Small intestine (tissue), 7 donors: ENCODE data around the gene SYT3. TPM values are rescaled to one million over a fixed set of nuclear protein-coding genes. Genes with fewer than 3 reads are reported as not detected.

Experiments
- DNase-seq, 2 donors: peaks; one replicate each; pipeline versions ENCODE4 v3.0.0 to v3.0.0-alpha.2; 2013
- FAIRE-seq: peaks from 2 replicates; lab custom pipeline; 2012; peaks lifted over from hg19 to GRCh38; lab: Jason Lieb, UNC
- H3K27ac ChIP-seq, 3 donors: one replicate each; pipeline ENCODE4 v1.5.1; 2013; ENCODE audit warnings: low read length in 2 of 3, mild to moderate bottlenecking in 2 of 3, control low read depth in 1 of 3, inconsistent platforms in 1 of 3, low read depth in 1 of 3, moderate library complexity in 1 of 3
- H3K27me3 ChIP-seq, 3 donors: one replicate each; pipeline ENCODE4 v1.6.1; 2013; ENCODE audit warnings: low read length in 3 of 3, inconsistent platforms in 1 of 3; ENCODE audit not compliant: control insufficient read depth in 3 of 3, insufficient read depth in 3 of 3
- H3K36me3 ChIP-seq, 3 donors: one replicate each; pipeline ENCODE4 v1.6.1; 2013; ENCODE audit warnings: low read length in 3 of 3, inconsistent platforms in 1 of 3, low read depth in 1 of 3, mild to moderate bottlenecking in 1 of 3, moderate library complexity in 1 of 3; ENCODE audit not compliant: control insufficient read depth in 3 of 3, insufficient read depth in 2 of 3
- H3K4me1 ChIP-seq, 3 donors: one replicate each; pipeline ENCODE4 v1.6.1; 2013; ENCODE audit warnings: low read length in 2 of 3, inconsistent platforms in 1 of 3, low read depth in 1 of 3, mild to moderate bottlenecking in 1 of 3, moderate library complexity in 1 of 3; ENCODE audit not compliant: control insufficient read depth in 3 of 3, insufficient read depth in 2 of 3
- H3K4me3 ChIP-seq, 3 donors: one replicate each; pipeline ENCODE4 v1.5.1; 2013; ENCODE audit warnings: low read length in 3 of 3, control low read depth in 1 of 3, inconsistent platforms in 1 of 3, low read depth in 1 of 3, mild to moderate bottlenecking in 1 of 3, moderate library complexity in 1 of 3
- H3K9me3 ChIP-seq, 2 donors: one replicate each; pipeline ENCODE4 v1.6.1; 2013; ENCODE audit warnings: low read depth in 1 of 2, low read length in 1 of 2; ENCODE audit not compliant: control insufficient read depth in 2 of 2, insufficient read depth in 1 of 2
- WGBS, 3 donors: extraction: QIAGEN DNeasy Blood & Tissue Kit; methylation state at CpG; one replicate each; pipeline ENCODE4 v1.1.7; 2013; 5-methylcytosine and 5-hydroxymethylcytosine counted together
- polyA plus RNA-seq, 4 donors: library from polyadenylated mRNA; stranded (reverse) in 3 of 4; unstranded in 1 of 4; fragments of 200-250 nt in 3 of 4; fragments of 120-200 nt in 1 of 4; gene quantifications; one replicate each; pipeline versions ENCODE4 v1.2.1 to v1.2.3, GENCODE V29; 2013
- donor health status: healthy with polysubstance abuse.
- donor health status: control.
- donor health status: control.
- donor health status: Bipolar disorder and iron deficiency.
- donor health status: healthy.

SYT3 gene
- polyA plus RNA-seq, 4 donors, result 0.15 to 0.57 TPM; not detected in 2

DNA sequence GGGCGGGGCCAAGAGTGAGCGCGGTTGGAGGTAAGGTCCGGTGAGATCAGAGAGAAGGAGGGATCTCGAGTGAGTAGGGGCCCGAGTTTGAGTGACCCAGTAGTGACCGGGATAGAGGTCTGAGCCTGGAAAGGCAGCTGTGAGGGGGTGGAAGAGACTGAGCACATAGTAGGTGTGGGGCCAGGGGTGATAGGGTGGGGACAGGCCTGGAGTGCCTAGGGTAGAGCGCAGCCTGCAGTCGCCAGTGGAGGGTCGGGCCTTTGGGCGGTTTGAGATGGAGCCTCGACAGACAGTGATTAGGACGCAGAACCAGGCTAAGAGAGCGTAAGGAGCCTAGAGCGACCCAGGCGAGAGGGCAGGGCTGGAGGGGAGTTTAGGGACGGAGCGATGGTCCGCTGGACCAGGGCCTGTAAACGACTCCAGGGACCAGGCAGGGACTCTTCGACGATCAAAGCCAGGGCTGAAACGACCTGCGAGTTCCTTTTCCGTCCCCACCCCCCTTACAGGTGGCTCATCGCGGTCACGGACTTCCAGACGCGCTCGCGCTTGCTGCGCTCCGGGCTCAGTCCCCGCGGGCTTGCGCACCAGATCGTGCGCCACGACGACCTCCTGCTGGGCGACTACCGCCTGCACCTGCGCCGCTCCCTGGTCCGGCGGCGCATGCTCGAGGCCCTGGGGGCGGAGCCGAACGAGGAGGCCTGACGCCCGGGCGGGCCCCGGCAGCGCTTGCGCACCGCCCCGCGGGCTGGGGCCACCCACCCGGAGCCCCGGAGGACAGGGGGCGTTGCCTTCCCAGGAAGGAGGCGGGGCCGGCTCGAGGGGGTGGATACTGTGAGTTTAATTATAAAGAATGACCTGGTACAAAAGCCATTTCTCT lies 19.0 kb upstream of the SYT3 start:
- H3K9me3 ChIP-seq, result peaks cover 0 to 2% of the 10 kb centered on the region in 2 donors
- peak overlapping the region in 2 of 3 donors; percentile 29 to 34 for H3K27ac ChIP-seq
- H3K4me1 ChIP-seq, result peaks cover 0 to 2% (median 0%) of the 10 kb centered on the region in 3 donors
- no peaks in the 10 kb centered on the region for H3K36me3 ChIP-seq
- H3K27me3 ChIP-seq, result peaks cover 0 to 40% (median 21%) of the 10 kb centered on the region in 3 donors
- 3 to 14% (median 14%) methylated on average over 65 to 67 of the region's 67 CpGs for WGBS, 3 donors
- DNase-seq (peak in 1 of 2 donors; percentile 68), FAIRE-seq (no peak)
- peak overlapping the region in 1 of 3 donors; percentile 11 for H3K4me3 ChIP-seq

DNA sequence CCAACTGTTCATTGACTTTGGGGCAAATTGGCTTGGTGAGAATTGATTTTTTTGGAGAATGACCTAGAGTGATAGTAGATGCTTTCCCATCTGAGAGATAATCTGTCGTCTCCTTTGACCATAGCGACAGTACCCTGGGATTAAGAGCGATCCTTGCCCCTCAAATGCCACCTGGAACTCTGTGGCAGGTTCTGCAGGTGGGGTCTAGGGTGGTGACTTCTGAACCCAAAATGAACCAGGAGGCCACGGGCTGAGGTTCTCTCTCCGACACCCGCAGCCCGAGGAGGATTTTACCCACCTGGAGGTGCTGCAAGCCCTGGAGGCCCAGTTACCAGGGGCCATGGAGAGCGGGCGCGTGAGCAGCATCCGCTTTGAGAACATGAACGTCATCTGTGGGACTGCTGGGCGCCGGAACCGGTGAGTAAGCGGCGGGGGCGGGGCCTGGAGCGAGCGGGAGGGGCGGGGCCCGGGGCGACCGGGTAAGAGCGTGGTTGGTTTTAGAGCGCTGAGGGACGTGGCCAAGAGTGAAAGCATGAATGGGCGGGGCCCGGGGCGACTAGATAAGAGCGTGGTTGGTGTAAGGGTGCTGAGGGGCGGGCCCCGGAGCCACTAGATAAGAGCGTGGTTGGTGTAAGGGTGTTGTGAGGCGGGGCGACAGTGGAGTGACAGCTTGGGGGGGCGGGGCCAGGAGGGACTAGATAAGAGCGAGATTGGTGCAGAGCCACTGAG lies 18.2 kb upstream of the SYT3 start:
- no peak overlapping the region for H3K27ac ChIP-seq
- H3K4me3 ChIP-seq, result peak overlapping the region in 1 of 3 donors; percentile 24
- H3K36me3 ChIP-seq, result no peaks in the 10 kb centered on the region
- H3K27me3 ChIP-seq, result peaks cover 0 to 40% (median 21%) of the 10 kb centered on the region in 3 donors
- no peak for FAIRE-seq
- DNase-seq, result peak; percentile 25 to 70
- 4 to 10% (median 9%) methylated on average over 38 of the region's 38 CpGs for WGBS, 3 donors
- peaks cover 0 to 2% (median 0%) of the 10 kb centered on the region in 3 donors for H3K4me1 ChIP-seq
- peaks cover 0 to 2% of the 10 kb centered on the region in 2 donors for H3K9me3 ChIP-seq

DNA sequence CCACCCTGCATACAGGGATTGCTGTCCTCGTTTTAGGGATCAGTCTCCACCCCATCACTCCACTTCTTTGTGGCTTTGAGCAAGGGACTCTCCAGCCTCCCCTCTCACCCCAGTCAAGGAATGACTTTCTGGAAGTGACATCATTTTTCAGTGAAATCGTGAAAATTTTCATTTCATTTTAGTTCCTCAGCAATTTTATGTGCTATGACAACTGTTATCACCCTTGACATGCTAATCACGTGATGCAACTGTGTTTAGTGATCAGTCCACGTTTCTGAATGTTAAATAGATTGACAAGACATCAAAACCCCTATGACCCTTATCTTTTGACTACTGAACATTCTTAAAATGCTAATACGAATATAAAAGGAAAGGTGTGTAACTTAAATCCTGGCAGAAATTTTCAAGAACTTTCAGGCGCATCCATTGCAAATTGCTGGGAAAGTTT lies 17.6 kb upstream of the SYT3 start:
- FAIRE-seq, result no peak
- Histone ChIP-seq H3K36me3 (no peaks in the 10 kb centered on the region), H3K4me1 (peaks cover 0 to 2% (median 0%) of the 10 kb centered on the region in 3 donors), H3K9me3 (peaks cover 0 to 2% of the 10 kb centered on the region in 2 donors), H3K27me3 (peaks cover 0 to 42% (median 25%) of the 10 kb centered on the region in 3 donors), H3K27ac (no peak overlapping the region), H3K4me3 (no peak overlapping the region)
- DNase-seq, result no peak
- WGBS, 3 donors, result 56 to 62% (median 56%) methylated on average over 6 of the region's 6 CpGs

DNA sequence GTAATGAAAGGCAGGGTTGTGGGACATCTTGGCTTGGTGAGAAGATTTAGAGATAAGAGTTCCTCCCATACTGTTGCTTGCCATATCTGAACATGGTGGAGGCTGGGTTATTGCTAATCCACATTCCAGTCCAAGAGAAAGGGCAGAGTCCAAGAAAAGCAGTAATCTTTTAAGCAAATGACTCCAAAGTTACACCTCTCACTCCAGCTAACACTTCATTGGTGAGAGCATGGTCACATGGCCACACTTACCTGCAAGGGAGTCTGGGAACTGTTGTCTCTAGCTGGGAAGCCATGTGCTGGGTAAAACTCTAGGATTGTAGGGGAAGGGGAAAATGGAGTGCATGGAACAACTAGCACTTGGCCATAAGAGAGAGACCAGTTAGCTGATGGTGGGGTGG lies 15.2 kb upstream of the SYT3 start:
- DNase-seq, result no peak
- Histone ChIP-seq H3K27me3 (peaks cover 0 to 28% (median 21%) of the 10 kb centered on the region in 3 donors), H3K4me1 (peaks cover 0 to 2% (median 0%) of the 10 kb centered on the region in 3 donors), H3K36me3 (no peaks in the 10 kb centered on the region), H3K27ac (no peak overlapping the region), H3K4me3 (no peak overlapping the region), H3K9me3 (peaks cover 0 to 2% of the 10 kb centered on the region in 2 donors)
- no peak for FAIRE-seq

DNA sequence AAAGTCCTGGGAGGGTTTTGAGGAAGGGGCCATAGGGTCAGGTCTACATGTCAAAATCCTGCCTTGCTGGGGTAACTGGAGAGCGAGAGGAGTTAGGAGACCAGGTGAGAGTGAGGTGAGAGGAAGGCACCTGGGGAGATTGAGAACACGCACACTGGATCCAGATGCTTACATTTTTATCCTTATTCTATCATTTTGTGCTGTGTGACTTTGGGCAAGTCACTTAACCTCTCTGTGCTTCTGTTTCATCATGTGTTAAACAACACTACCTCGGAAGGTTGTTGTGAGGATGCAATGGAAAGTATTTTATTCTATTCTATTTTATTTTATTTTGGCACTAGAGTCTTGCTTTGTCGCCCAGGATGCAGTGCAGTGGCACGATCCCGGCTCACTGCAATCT lies 13.0 kb upstream of the SYT3 start:
- Histone ChIP-seq H3K27ac (no peak overlapping the region), H3K4me3 (no peak overlapping the region), H3K9me3 (peaks cover 0 to 6% of the 10 kb centered on the region in 2 donors), H3K4me1 (no peaks in the 10 kb centered on the region), H3K36me3 (no peaks in the 10 kb centered on the region), H3K27me3 (peaks cover 0 to 15% (median 13%) of the 10 kb centered on the region in 3 donors)
- no peak for FAIRE-seq
- no peak for DNase-seq
- WGBS, 3 donors, result 84 to 92% (median 87%) methylated on average over 6 of the region's 6 CpGs

DNA sequence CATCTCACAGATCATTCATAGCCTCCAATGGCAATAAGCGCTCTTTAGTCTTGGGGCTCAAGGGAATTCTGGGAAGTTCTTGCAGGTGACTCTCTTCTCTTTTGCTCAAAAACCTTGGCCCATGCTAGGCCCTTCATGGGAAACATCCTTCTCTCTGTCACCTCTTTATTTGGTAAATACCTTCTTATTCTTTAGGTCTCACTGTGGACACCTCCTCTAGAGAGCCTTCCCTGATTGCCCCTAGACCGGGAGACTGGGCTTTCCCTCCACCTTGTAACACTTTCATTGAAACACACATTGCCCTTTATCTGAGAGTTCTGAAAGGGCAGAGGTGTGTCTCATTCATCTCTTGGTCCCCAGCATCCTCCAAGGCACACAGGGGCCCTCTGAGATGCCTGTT lies 11.5 kb upstream of the SYT3 start:
- peaks cover 0 to 7% of the 10 kb centered on the region in 2 donors for H3K9me3 ChIP-seq
- FAIRE-seq, result no peak
- no peak overlapping the region for H3K27ac ChIP-seq
- no peaks in the 10 kb centered on the region for H3K36me3 ChIP-seq
- no peak for DNase-seq
- 76 to 84% (median 77%) methylated on average over 2 of the region's 2 CpGs for WGBS, 3 donors
- H3K4me3 ChIP-seq, result no peak overlapping the region
- no peaks in the 10 kb centered on the region for H3K4me1 ChIP-seq
- H3K27me3 ChIP-seq, result peaks cover 0 to 13% (median 9%) of the 10 kb centered on the region in 3 donors

DNA sequence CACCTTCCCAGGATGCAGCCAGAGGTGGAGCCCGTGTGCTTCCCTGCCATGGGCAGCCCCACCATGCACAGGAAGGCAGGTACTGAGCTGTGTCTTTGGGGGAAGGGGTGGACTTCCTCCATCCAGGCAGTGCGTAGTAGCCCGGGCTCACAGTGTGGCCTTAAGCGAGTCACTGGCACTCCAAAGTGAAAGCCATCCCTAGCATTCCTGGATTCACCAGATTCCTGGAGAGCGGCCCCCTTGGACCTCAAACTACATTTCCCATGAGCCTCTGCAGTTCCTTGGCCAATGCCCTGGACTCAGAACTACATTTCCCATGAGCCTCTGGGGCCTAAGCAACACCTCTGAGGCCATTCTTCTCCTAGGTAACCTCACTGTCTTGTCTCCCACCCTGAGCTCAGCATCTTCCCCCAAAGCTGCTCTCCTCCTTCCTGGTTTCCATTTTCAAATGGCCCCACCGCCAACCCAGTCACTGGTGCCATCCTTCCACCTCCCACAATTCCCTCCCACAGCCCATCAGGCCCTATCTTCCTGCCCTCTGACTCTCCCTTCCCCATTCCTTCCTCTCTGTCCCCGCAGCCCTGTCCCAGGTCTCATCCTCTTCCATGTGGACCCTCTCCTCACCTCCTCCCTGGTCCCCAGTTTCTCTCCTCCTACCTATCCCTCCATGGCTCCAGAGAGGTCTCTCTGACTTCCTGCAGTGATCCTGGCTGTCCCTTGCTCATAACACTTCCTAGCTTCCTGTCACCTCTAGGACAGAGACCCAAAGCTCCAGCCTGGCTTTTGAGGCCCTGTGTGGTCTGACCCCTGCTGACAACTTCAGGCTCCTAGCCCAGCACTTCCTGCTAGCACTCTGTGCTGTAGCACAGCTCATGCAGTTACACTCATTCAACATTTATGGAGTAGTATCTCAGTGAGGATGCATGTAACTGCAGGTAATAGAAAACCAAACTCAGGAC lies 10.0 kb upstream of the SYT3 start, which contains the start of gene C19orf81:
TSS of gene C19orf81 (plus strand) at position 13 of the 959 bp plus-strand sequence. CDS start at position 13, 0 bp downstream.
- Histone ChIP-seq H3K9me3 (peaks cover 0 to 4% of the 10 kb centered on the region in 2 donors), H3K27me3 (peaks cover 0 to 7% (median 4%) of the 10 kb centered on the region in 3 donors), H3K27ac (no peak within 1 kb of the TSS), H3K36me3 (no peaks in the 10 kb centered on the region), H3K4me1 (no peaks in the 10 kb centered on the region), H3K4me3 (no peak within 1 kb of the TSS)
- FAIRE-seq (no peak), DNase-seq (no peak)
- WGBS, 3 donors, result 25 to 34% (median 34%) methylated on average over 7 of the region's 7 CpGs
